ENCODE results near the gene TBX4.

DNA sequence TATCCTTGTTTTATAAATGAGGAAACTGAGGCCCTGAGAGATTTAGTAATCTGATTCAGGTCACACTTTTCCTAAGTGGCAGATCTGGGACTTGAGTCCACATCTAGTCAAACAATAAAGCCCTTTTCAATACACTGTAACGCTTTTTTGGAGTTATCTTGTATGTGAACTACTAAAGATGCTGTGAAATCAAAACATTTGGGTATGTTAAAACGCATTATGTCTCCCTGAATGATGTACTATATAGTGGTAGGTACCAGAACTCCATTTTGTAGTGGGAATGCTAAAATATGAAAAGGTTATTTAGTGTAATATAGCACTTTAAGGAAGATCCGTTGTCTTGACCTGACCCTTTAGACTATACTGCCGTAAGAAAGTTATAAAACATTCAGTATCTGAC, 81.6 kb downstream of the TBX4 start:
- TF ChIP-seq, protein P1, sequence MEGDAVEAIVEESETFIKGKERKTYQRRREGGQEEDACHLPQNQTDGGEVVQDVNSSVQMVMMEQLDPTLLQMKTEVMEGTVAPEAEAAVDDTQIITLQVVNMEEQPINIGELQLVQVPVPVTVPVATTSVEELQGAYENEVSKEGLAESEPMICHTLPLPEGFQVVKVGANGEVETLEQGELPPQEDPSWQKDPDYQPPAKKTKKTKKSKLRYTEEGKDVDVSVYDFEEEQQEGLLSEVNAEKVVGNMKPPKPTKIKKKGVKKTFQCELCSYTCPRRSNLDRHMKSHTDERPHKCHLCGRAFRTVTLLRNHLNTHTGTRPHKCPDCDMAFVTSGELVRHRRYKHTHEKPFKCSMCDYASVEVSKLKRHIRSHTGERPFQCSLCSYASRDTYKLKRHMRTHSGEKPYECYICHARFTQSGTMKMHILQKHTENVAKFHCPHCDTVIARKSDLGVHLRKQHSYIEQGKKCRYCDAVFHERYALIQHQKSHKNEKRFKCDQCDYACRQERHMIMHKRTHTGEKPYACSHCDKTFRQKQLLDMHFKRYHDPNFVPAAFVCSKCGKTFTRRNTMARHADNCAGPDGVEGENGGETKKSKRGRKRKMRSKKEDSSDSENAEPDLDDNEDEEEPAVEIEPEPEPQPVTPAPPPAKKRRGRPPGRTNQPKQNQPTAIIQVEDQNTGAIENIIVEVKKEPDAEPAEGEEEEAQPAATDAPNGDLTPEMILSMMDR (IDR thresholded peaks at IDR 0.05) = no peak
- TF ChIP-seq POLR2A (IDR thresholded peaks at IDR 0.05) = no peak
